GM19468 (cell line): ENCODE results near the gene RNF223.
"Not testable (repeated sequence)": the region's sequence is repeated elsewhere in the genome, so short reads cannot be mapped to it uniquely, and the experiment has no call there.

ENCODE experiments used
- ATAC-seq: cut with Tn5 transposase; IDR thresholded peaks from one replicate; pipeline ENCODE4 v1.9.1; 2021; ENCODE audit warnings: mild to moderate bottlenecking, moderate library complexity, moderate number of reproducible peaks; ENCODE audit not compliant: unreplicated experiment; ENCODE audit errors: extremely low read depth

RNF223 gene

GRCh38 chr1:1062348-1063163 is 11.6 kb downstream of the RNF223 start:
- no peak for ATAC-seq

DNA sequence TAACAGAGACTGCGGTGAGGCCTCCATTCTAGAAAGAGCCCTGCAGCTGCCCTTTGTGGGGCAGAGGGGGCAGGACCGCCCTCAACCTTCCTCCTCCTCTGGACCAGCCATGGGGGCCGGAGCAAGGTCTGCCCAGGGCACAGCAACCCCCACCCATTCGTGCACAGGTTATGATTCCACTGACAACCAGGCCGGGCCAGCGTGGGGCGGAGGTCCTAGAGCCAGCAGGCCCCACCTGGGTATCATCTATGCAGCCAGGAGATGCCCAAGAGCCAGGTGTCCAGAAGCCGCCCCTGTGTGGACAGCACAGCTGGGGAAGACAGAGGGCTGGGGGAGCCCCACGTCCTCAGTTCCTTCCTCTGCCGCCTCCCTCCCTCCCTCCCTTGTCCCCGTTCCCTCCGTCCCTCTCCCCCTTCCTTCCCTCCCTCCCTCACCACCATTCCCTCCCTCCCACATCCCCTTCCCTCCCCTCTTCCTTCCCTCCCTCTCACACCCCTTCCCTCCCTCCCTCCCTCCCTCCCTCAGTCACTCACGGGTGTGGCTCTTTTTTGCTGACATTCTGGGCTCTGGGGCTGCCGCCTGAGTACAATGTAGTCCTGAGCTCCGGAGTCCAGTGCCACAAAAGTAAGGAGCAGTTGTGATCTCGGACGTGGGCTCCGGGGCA is 12.3 kb downstream of the RNF223 start:
- ATAC-seq = no peak

- ATAC-seq = no peak
These were observed 13.7 kb downstream of the RNF223 start for GRCh38 chr1:1060281-1061000.

GRCh38 chr1:1059494-1060280 is 14.4 kb downstream of the RNF223 start:
- no peak for ATAC-seq

DNA sequence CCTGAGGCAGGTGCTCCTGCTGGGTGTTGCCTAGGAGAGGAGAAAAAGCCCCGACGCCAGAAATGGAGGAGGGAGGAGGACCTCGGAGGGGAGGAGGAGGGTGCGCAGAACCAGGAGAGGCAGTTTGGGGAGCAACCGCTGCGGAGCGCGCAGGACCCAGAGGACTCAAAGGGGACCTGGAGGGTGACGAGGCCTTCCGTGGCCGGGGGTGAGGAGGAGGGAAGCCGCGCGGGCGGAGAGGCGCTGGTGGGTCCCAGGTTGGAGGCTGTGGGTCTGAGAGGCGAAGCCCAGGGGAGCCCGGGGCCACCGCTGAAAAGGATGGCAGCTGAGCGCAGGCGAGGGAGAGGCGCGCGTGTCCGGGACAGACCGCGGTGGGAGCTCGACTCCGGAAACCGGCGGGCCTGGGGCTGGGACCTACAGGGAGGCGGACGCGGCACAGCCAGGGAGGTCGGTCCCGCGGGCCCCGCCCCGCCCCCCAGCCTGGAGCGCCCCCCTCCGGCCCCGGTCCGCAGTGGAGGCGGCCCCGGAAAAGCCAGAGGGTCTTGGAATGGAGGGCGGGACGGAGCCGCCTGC is 15.1 kb downstream of the RNF223 start:
- no peak for ATAC-seq

DNA sequence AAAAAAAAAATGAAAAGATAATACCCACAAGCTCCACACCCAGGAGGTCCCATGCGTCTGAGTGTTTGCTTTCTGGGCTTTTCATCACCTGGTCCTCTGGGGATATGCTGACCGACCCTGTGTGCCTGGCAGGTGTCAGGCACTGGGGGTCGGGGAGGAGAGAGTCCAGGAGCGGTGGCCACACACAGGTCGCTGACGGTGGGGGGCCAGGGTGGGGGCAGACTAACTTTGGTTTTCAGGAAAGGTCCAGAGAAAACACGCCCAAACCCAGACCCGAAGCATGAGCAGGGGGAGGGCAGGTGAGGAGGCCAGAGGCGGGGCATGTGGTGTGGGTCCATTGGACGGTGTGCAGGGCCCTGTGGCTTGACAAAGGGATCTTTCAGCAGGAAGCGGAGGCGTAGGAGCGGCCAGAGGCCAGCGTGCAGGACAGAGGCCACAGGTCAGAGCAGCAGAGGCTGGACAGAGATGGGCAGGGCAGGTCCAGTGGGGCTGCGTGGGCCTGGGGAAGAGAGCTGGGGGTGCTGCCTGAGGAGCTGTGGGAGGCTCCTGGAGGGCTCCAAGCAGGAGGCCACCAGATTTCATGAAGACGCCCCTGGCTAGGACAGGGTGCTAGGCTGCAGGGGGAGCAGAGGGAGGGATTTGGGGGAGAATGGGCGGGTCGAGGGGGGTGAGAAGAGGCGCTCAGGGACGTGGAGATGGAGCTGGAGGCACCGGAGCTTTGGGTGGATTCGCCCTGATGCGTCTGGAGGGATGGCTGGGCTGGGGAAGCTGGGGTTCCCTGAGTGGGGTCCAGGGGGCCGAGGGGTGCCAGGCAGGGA is 15.8 kb downstream of the RNF223 start:
- ATAC-seq = no peak

- ATAC-seq = not testable (repeated sequence)
These were observed 16.4 kb downstream of the RNF223 start for GRCh38 chr1:1057769-1058087.

GRCh38 chr1:1055841-1056736 is 18.0 kb downstream of the RNF223 start:
- no peak for ATAC-seq

GRCh38 chr1:1054971-1055370 is 19.1 kb downstream of the RNF223 start:
- no peak for ATAC-seq

- no peak for ATAC-seq
These were observed 19.9 kb downstream of the RNF223 start for GRCh38 chr1:1054099-1054700.

DNA sequence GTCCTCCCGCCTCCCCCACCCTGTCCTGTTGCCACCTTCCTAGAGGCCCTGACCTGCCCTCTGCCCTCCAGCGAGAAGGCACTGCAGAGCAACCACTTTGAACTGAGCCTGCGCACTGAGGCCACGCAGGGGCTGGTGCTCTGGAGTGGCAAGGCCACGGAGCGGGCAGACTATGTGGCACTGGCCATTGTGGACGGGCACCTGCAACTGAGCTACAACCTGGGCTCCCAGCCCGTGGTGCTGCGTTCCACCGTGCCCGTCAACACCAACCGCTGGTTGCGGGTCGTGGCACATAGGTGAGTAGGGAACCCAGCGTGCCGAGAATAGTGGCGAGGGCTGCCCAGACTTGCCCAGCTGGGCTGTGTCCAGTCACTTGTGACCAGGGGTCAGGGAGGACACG is 20.4 kb downstream of the RNF223 start:
- no peak for ATAC-seq

GRCh38 chr1:1053022-1053421 is 21.1 kb downstream of the RNF223 start:
- ATAC-seq = no peak

DNA sequence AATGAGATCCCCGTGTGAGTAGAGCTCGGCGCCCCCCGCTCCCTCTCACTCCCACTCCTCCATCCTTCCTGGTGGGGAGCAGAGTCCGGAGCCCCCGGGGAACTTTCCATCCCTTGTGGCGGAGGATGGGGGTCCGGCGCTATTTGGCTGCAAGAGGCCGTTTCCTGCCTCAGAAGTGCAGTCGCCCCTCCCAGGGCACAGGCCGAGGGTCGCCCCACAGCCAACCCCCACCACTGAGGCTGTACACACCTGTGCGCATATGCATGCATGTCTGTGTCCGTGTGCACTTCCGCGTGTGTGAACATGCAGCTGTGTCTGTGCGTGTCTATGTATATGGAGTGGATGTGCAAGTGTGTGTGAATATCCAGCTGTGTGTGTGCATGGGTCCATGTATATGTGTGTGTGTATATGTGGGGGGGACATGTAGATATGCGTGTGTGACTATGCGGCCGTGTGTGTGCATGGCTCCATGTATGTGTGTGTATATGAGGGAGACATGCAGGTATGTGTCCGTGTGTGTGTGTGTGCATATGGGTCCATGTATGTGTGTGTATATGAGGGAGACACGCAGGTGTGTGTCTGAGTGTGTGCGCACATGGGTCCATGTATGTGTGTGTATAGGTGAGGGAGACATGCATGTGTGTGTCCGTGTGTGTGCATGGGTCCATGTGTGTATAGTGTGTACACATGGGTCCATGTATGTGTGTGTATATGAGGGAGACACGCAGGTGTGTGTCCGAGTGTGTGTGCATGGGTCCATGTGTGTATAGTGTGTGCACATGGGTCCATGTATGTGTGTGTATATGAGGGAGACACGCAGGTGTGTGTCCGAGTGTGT is 21.9 kb downstream of the RNF223 start:
- ATAC-seq = no peak

- ATAC-seq = no peak
These were observed 22.8 kb downstream of the RNF223 start for GRCh38 chr1:1051127-1051810.

DNA sequence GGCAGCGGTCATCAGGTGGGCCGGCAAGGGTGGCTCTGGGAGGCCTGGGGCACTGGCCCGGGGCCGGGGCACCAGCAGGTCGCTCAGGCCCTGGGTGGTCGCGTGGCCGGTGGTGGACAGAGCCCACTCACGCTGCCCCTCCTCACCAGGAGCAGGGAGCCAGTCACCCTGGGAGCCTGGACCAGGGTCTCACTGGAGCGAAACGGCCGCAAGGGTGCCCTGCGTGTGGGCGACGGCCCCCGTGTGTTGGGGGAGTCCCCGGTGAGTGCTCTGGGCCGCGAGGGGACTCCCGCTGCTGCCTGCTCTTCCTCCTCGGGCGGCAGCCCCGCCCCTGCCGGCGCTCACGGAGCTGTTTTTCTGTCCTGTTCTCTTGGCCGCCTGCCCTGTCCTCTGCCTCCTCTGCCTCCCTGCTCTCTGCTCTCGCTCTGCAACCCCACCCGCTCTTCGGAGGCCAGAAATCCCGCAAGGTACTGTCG is 23.5 kb downstream of the RNF223 start:
- ATAC-seq = no peak
